Activated CD8-positive, alpha-beta memory T cell treated with anti-CD3 and anti-CD28 coated beads for 4 hours (primary cell): Measurements from ENCODE around the gene RPL3.
"Not testable (repeated sequence)": the region's sequence is repeated elsewhere in the genome, so short reads cannot be mapped to it uniquely, and the experiment has no call there.

Source experiments
- DNase-seq, 2 donors: peaks; one replicate each; pipeline ENCODE4 v3.0.0-alpha.2; 2020; ENCODE audit warnings: low read depth in 2 of 2

RPL3 gene

GRCh38 chr22:39319284-39320022 lies at the start of gene RPL3:
RPL3 (minus strand) TSS chr22:39319623; CDS start chr22:39319597, 26 bp downstream.
- DNase-seq = peak; percentile 94 to 96

- no peak for DNase-seq
These were observed 49.8 kb upstream of the RPL3 start for GRCh38 chr22:39369186-39369585.

DNA sequence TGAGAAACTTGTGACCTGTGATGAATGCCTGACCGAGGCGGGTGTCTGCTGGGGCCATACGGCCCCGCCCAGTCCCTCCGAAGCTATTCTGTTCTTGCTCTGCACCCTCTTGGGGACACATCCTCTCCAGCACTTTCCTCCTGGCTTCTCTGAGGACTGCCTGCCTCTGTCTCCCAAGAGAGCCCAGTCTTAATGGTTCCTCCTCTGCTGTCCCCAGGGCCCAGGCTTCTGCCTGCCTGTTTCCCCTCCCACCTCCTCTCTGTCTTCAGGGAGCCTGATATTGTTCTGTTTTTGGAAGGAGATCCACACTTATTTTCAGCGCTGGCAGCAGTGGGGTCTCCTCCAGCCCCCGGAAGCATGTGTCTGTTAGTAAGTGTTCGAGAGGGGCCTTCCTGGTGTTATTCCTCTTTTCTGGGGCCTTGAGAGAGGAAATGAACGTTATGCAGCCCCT lies 49.1 kb upstream of the RPL3 start:
- no peak for DNase-seq

GRCh38 chr22:39367035-39367434 lies 47.6 kb upstream of the RPL3 start:
- DNase-seq = no peak

- no peak for DNase-seq
These were observed 46.0 kb upstream of the RPL3 start for GRCh38 chr22:39365492-39365780.

DNA sequence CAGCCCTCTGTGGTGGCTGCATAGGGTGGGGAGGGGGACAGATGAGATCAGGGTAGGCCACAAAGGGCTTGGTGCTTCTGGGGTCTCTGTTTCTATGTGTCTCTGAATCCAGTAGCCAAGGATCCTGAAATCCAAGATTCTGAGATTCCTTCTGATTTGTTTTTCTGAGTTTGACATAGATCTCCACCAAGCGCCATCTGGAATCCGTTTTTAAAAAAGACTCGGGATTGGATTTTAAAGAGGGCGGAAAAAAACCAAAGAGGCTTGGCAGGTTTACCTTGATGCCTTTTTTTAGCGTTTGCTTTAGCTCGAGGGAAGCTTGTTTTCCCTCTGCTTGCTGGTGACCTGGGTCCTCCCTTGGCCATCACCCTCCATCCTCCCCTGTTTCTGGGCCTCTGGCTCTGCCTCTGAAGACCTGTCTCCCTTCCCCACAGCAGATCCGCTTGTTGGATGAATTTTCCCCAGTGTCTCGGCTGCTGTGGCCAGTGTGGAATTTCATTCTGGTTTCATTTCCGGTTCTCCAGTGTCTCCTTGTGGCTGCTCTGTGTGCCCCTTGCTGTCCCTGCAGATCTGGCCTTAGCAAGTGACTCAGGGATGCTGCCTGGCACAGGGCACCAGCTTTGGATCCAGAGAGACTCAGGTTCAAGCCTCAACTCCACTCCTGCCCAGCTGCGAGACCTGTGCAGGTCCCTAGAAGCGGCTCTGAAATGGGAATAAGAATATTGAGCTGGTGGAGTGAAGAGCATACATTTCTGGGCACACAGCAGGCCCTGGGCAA lies 45.5 kb upstream of the RPL3 start:
- no peak for DNase-seq

- no peak for DNase-seq
These were observed 44.5 kb upstream of the RPL3 start for GRCh38 chr22:39363751-39364515.

GRCh38 chr22:39362932-39363331 lies 43.5 kb upstream of the RPL3 start:
- DNase-seq = no peak

- DNase-seq = no peak
These were observed 42.8 kb upstream of the RPL3 start for GRCh38 chr22:39362271-39362670.

GRCh38 chr22:39361496-39361895 lies 42.1 kb upstream of the RPL3 start:
- no peak for DNase-seq

DNA sequence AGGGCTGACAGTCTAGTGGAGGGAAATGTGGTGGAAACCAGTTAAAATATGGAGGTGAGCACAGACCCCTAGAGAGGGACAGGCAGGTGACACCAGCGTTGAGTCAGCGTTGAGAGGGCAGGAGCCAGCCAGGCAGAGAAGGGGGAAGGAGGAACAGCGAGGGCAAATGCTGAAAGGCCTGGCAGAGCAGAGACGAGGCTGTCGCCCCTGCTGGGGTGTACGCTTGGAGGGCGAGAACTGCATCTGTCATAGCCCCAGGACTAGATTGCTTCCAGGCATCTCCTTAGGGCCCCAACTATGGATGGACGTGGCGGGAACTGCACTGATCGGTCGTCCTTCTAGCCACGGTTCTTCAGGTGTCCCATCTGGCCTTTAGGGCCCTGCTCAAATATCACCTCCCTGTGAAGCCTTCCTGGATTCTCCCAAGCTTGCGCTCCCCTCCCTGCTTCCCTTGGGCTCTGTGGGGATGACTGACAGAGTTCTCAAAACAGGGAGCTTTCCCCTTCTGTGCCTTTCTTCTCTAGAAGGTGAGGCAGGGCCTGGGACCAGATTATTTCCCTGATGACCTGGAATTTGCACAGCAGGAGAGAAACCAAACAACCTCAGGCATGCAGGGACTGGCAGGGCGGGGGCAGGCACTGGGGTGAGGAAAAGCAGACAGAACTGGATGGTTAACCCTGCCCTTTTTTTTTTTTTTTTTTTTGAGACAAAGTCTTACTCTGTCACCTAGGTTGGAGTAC lies 41.4 kb upstream of the RPL3 start:
- DNase-seq = no peak

GRCh38 chr22:39360242-39360641 lies 40.8 kb upstream of the RPL3 start:
- DNase-seq = no peak

- no peak for DNase-seq
These were observed 40.3 kb upstream of the RPL3 start for GRCh38 chr22:39359659-39360195.

DNA sequence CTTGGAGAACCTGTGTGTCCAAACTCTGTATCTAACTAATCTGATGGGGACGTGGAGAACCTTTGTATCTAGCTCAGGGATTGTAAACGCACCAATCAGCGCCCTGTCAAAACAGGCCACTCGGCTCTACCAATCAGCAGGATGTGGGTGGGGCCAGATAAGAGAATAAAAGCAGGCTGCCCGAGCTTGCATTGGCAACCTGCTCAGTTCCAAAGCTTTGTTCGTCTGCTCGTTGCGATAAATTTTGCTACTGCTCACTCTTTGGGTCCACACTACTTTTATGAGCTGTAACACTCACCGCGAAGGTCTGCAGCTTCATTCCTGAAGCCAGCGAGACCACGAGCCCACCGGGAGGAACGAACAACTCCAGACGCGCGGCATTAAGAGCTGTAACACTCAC lies 38.8 kb upstream of the RPL3 start:
- not testable (repeated sequence) for DNase-seq

GRCh38 chr22:39357110-39358108 lies 38.0 kb upstream of the RPL3 start:
- DNase-seq = not testable (repeated sequence)

- DNase-seq = no peak
These were observed 37.0 kb upstream of the RPL3 start for GRCh38 chr22:39356464-39356863.

- DNase-seq = not testable (repeated sequence)
These were observed 36.4 kb upstream of the RPL3 start for GRCh38 chr22:39355805-39356204.

DNA sequence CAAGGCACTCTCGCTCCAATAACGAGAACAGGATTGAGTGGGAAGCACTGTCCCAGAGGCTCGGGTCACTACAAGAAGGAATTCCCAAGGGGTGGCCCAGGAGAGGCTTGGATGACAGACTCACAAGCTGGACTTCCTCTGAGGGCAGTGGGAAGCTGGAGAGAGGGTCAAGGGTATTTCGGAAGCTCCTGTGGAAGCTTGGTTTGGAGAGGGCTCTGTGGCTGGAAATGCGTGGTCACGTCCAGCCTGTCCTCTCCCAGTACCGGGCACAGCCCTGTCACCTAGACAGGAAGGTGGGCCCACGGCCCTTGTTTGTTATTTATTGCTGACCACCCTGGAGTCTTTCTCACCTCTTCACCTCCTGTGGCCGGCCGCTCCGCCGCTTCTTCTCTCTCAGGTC lies 35.7 kb upstream of the RPL3 start:
- DNase-seq = no peak

GRCh38 chr22:39353346-39353745 lies 33.9 kb upstream of the RPL3 start:
- DNase-seq = no peak

DNA sequence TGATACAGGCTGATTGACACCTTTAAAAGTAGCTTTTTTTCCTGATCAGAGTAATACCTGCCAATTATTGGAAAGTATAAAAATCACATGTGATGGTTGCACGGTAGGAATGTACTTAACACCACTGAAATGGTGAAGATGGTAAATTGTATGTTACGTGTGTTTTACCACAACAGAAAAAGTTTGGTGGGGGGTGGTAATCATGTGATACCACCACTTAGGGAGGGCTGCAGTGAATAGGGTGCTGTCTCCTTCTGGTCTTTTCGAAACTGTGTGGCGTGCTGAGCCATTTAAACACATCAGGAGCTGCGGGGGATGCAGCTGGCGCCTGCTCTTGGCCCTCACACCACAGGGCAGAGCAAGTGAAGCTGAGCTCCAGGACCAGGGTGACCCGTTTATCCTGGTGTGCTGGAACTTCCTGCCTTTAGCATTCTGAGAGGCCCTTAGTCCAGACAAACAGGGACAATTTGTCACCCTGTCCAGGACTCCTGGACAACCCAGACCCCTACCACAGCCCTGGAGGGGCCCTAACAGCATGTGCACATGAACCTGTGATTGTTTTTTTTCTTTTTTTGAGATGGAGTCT lies 33.0 kb upstream of the RPL3 start:
- no peak for DNase-seq
